Hematopoietic multipotent progenitor cell treated with erythropoietin and hydrocortisone succinate and interleukin-3 and kit ligand, for 8 days (in vitro differentiated cells): ENCODE results near the gene CADM1.

ENCODE experiments used
- DNase-seq: peaks from one replicate; pipeline ENCODE4 v3.0.0-alpha.2; 2015

CADM1 gene

DNA sequence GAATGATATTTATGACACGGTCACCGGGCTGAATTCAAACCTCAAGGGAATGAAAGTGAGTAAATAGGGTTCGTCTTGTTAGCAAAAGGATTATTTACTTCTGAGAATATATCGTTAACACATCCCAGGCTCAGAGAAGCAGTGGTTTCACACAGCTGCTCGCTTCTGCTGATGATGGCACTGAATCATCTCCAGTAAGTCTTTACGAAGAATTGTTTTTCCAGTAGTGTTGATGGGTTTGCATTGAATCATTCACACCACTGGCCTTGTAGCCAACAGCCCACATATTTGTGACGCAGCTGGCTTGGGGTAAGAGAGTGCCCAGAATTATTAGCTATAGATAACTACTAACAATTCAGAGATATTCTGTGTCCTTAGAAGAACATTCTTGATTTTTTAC lies 236.3 kb downstream of the CADM1 start:
- DNase-seq = no peak

- DNase-seq = no peak
Measured at GRCh38 chr11:115267238-115267781, 236.9 kb downstream of the CADM1 start.

- DNase-seq = no peak
Measured at GRCh38 chr11:115266066-115266639, 238.1 kb downstream of the CADM1 start.

DNA sequence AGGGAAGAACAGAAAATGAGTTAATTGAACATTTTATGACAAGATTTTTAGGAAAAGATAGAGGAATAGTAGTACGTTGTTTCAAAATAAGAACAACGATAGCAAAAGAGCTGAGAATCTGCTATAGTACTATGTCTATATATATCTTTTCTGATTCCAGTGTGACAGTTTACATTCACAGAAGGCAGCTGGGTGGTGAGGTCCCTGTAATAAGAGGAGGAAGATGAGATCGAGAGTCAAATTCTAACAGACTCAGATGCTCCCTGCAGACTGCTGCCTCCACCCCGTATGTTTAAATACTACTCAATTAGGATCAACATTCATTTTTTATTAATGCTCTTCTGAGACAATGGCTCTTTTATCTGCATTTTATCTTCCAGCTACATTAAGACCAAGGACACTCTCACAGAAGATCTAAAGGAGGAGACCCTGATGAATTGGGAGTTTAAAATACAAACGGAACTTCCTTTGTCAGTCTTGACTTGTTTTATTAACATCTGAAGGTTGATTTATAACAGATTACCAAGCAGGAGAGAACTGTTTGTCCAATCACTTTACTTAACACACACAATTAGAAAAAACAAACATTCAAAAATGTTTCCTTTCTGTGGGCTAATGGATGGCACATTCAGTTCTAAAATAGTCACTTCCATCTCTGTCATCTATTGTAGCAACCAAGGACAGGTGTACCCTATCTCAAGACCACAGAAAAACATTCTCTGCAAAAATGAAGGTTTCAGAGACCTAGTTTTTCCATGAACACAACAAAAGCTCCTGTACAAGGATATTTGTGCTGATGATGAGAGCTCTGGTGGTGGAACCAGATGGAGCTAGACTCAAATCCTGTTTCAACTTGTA lies 240.2 kb downstream of the CADM1 start:
- DNase-seq = no peak

DNA sequence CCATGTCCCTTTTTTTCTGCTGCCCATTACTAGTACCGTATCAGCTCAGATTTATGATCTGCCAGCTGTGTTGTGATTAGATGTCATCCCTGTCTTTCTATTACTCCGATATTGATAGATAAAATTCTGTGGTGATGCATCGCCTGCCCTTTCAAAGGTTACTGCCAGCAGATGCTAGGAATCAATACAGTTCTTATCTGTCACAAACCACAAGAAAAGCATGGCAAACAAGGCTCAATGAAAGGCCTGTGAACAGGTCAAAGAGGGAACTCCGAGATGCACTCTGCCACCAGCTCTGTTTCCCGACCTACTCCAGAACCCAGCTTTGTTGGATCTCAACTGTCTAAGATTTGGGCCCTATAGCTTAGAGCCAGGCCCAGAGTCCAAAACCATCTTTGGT lies 246.0 kb downstream of the CADM1 start:
- DNase-seq = no peak

DNA sequence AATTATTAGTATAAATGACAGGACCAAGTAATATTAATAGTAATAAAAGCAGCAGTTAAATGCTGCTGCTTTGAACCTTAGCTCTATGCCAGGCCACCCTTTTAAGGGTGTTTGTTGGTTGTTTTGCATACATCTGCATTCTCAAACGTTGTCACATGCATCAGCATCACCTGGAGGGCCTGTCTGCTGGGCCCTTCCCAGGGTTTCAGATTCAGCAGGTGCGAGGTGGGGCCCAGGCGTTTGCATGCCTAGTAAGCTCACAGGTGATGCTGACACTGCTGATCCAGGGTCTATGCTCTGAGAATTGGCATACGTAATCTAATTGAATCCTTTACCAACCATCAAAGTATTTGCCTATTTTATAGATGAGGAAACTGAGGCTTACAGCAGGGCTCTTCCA lies 246.5 kb downstream of the CADM1 start:
- no peak for DNase-seq

DNA sequence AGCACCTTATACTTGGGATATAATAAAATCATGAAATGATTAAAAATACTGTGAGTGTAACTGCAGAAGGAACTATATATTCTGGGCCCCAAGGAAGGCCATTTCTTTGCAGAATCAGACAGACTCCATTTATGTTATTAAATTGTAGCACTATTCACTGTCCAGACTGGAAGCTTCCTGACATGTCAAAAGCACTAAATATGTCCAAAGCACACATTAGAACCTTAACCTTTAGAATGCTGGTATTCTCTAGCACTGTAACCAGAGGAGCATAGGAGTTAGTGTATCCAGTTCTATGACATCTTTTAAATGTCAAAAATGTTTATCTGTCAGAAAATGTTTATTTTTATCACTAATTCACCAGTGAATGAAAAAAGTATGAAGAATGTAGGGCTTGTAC lies 246.9 kb downstream of the CADM1 start:
- DNase-seq = no peak

DNA sequence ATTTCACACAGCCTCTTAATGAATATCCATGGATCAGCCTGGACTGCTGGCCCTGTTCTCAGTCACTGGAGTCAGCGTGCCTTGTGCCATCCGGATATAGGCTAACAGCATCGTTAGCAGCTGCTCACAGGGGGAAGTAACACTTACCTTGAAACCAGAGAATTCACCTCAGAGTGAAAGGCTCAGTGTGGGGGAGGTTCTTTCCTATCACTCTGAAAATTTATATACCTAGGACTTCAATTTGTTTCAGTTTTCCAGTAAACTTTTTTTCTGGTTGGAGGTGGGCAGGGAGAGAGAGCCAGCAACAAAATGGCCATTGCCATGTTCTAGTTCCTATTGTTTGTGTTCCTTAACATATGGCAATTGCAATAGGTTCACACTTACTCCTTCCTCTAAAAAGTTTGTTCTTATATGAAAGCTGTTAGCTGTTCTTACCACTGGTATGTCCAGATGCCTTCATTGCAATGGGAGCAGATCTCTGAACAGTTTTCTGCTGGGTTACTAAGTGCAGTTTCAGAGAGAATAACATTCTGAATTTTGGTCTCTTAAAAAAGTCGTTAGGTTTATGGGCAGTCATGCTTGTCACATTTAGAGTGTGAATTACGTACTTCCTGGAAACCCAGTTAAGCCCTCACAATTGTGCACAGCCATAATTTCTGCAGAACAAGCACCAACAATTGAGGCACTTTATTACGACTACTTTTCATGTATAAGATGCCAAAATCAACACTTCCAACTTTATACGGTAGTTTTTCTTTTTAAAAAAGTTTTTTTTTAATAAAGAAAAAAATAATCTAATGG lies 247.6 kb downstream of the CADM1 start:
- no peak for DNase-seq

DNA sequence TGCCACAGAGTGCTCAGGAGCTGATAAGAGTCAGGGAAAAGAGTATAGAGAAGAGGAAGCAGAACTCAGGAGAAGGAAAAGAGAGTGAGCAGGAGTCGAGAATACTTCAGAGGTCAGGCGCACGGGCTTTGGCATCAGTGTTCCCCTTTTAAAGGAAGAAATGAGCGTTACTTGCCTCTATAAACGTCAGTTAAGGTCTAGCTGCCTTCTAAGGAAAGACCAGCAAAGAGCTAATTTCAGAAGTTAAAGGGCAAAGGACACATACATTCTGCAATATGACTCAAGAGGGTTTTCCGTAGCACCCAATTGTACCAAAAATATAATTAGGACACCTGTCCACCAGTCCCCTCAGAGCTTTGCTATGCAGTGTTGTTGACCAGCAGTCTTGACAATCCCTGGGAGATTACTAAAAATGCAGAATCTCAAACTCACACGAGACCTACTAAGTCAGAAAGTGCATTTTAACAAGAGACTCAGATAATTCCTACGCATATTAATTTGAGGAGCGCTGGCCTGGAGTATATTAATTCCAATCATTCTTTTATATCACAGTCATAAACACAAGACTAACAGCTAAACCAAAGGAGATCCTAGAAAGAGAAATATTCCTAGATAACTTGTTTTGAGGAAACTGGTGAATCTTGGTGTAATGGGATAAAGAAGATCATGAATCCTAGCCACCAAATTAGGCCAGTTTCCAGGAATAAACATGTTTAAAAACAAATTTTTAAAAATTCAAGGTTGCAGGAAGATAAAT lies 249.0 kb downstream of the CADM1 start:
- DNase-seq = no peak

DNA sequence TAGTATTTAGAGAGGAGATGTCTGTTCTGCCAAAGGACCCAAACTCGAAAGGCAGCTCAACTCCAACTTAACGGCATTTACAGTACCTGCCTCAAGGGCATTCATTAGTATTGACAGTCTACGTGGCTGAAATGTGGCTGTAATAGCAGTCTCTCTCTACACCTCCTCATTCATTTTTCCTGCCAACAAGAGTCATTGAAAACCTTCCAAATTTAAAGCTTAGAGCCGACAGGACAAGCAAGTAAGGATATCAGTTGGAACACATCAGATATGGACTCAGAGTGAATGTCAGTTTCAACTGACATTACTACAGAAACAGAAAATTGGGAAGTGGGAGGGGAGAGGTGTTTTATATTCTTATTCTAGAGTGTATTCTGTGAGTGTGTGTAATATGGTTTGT lies 253.1 kb downstream of the CADM1 start:
- DNase-seq = no peak

DNA sequence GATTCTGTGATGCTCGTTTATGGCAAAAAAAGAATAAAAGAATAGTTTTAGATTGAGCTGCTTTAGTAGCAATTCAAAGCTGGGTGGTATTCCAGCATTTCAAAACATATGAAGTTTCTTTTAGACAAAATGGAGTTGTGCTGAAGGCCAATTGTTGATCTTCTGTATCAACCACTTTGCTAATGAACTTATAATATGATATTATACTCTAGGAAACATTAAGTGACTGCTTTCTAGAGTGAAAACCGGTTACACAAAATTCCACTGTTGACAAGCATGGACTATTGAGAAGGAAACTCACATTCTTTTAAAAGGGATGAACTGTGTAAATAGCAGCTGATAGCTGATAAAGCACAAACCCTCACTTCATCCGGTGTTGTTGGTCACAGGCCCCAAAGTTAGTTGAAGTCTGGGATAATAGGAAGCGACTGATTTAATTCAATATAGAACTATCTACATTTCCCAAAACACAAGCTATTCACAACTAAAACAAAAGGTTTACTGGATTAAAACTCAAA lies 255.1 kb downstream of the CADM1 start:
- no peak for DNase-seq

DNA sequence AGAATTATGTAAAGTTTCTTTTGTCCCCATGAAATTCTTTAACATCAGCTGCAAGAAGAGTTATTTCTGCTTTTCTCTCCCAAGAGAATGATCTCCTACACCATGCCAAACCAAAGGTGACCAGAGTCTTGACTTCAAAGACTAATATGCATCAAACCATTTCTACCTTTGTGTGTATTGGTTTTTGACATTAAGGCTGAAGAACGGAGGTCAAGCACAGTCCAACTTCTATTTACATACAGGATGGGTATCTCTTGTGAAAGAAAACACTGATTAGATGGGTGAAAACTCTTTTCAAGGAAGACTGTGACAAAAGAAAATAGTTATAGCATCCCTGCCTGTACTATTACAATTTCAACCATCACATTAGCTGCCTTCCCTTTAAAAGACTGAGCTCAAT lies 256.3 kb downstream of the CADM1 start:
- no peak for DNase-seq

GRCh38 chr11:115247361-115247760 lies 256.9 kb downstream of the CADM1 start:
- DNase-seq = no peak

DNA sequence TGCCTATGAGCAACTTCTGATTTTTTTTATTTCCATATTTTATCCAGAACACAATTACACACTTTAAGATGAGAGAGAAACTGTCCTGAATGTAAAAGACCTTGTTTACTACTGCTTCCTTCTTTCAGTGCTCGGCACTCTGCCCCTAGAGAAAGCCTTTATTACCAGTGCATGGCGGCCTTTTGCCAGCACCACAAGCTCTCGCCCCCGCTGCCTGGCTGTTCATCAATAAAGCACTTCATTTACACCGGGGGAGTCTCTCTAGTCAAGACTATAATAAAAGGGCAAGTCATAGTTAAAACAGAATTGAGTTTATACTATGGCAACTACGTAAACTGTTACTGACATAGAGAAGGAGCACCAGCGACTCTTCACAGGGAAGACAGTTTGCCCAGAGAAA lies 259.5 kb downstream of the CADM1 start:
- no peak for DNase-seq

DNA sequence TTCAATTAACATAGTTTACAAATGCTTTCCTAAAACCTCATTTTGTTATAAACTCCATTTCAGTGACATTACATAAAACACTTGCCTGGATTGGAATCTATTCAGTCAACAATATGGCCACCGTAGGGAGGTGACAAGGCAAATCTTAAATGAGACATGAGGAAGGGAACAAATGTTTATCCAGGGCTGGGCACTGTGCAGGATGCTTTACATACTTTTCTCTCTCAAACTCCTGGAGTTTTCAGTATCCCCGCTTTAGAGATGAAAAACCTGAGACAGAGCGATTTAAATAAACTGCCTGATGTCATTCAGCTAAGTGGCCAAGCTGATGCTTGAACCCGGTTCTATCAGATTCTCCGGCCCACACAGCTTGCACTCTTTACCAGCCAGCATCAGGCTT lies 259.9 kb downstream of the CADM1 start:
- DNase-seq = no peak

DNA sequence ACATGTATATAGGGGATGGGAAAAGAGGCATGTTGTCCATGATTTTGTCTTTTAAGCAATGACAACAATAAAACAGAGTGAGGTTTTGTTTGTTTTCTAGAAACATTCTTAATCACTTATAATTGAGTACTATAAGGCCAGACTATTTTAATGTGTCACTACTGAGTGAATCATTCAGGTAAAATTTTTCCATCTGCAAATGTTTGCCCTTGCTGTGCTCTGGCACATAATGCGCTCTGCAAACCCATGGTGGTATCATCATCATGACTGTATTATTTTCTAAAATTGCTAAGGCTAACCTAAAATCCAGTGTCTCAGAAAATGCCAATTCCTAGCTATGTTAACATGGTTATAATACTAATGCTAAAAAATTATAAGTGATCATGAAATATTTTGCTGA lies 261.2 kb downstream of the CADM1 start:
- DNase-seq = no peak

DNA sequence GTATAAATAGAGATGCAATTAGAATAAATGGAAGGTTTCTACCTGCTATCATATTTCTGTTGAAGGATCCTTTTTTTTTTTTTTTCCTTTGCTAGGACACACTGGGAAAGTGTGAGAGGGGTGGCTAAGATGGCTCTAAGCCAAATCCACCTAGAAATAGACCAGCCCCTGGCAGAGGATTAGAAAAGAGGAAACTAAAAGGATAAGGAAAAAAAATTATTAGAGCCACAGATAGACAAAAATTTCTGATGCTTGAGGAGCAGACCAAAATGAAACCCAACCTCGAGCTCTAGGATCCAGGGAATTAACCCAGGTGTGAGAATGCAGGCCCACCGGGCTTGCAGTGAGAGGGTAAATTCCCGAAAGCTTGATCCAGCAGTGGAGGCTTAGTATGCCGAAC lies 262.3 kb downstream of the CADM1 start:
- DNase-seq = no peak

DNA sequence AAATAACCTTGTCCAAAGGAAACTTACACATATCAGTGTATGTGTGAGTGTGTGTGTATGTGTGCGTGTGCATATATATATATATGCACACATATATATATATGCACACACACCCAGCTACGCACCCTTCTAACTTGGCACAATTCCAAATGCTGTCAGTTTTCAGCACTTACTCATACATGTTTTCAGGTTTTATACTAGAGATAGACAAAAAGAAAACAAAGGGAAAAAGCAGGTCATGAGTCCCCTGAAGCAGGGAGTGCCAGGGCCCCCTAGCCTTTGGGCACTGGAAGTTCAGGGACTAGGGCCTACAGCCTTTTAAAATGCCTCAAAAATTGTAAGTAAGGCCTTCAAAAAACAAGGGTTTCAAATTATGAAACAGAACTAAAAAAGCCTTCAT lies 265.4 kb downstream of the CADM1 start:
- no peak for DNase-seq

DNA sequence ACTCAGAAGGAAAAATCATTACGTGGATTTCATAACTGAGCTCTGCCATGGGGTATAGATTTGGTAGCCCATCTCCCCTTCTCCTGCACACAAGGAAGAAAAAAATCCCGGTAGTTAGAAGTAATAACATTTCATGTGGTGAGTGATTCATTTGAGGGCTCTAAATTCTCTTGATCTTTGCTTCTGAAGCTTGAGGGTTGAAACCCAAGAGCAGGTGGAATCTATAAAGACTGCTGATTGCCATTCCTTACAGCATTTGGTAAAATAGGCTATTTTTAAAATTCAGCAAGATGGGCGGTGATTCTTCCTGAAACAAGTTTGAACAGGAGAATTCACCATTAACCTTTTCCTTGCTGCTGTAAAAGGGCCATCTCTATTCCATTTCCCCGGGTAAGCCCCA lies 266.1 kb downstream of the CADM1 start:
- DNase-seq = no peak

- no peak for DNase-seq
Measured at GRCh38 chr11:115237578-115237977, 266.6 kb downstream of the CADM1 start.

- no peak for DNase-seq
Measured at GRCh38 chr11:115234794-115235193, 269.4 kb downstream of the CADM1 start.

DNA sequence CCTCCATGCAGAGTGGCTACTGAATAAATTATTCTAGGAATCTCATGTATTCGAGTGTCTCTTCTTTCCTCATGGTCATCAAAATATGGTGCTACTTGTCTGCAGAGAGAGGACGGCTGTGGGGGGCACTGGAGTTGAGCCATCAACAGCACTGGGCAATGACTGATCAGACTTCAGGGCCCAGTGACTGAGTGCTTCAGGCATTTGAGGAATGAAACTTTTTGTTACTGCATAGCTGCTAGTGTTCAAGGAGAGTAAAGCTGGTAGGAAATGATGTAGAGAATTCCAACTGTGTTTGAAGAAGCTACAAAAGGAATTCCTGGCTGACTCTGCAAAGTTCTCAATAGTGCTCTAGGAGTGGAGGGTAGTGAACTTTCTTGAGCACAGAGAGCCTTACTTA lies 277.7 kb downstream of the CADM1 start:
- DNase-seq = no peak

DNA sequence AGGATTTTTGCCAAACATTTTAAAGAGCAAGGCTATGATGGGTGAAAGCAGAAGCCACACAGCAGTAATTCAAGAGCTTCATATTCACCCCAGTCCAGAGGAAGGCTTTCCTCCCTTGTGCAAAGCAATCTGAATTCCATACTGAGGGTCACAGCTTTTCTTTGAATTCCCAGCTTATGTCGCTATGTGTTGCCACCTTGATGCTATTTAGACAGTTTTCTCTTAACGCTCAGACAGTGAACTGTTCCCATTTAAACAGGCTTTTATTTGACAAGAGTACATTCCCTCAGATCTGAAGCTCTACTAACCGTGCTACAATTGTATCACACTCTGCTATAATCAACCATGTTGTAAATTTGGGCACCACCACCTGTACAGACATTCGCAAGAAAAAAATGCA lies 279.7 kb downstream of the CADM1 start:
- no peak for DNase-seq
